Rectal smooth muscle tissue (tissue), 1 donor: ENCODE data around the gene CCSAP.

Experiments
- H3K27ac ChIP-seq: one replicate; pipeline ENCODE4 v1.7.0; 2013; ENCODE audit warnings: low read depth, low read length, inconsistent platforms
- H3K27me3 ChIP-seq: one replicate; pipeline ENCODE4 v1.7.0; 2013; ENCODE audit warnings: low read length; ENCODE audit not compliant: control insufficient read depth, insufficient read depth
- H3K36me3 ChIP-seq: one replicate; pipeline ENCODE4 v1.7.0; 2013; ENCODE audit warnings: low read length; ENCODE audit not compliant: control insufficient read depth, insufficient read depth
- H3K4me1 ChIP-seq: one replicate; pipeline ENCODE4 v1.7.0; 2013; ENCODE audit warnings: low read length; ENCODE audit not compliant: control insufficient read depth, insufficient read depth
- H3K4me3 ChIP-seq: one replicate; pipeline ENCODE4 v1.7.0; 2013; ENCODE audit warnings: low read length
- H3K9ac ChIP-seq: one replicate; pipeline ENCODE4 v1.7.0; 2013; ENCODE audit warnings: low read length

CCSAP gene, protein sequence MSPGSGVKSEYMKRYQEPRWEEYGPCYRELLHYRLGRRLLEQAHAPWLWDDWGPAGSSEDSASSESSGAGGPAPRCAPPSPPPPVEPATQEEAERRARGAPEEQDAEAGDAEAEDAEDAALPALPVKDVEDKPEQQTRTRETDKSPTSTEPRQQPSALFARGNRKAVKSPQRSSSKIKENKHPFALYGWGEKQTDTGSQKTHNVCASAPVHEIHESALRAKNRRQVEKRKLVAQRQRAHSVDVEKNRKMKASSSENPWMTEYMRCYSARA

DNA sequence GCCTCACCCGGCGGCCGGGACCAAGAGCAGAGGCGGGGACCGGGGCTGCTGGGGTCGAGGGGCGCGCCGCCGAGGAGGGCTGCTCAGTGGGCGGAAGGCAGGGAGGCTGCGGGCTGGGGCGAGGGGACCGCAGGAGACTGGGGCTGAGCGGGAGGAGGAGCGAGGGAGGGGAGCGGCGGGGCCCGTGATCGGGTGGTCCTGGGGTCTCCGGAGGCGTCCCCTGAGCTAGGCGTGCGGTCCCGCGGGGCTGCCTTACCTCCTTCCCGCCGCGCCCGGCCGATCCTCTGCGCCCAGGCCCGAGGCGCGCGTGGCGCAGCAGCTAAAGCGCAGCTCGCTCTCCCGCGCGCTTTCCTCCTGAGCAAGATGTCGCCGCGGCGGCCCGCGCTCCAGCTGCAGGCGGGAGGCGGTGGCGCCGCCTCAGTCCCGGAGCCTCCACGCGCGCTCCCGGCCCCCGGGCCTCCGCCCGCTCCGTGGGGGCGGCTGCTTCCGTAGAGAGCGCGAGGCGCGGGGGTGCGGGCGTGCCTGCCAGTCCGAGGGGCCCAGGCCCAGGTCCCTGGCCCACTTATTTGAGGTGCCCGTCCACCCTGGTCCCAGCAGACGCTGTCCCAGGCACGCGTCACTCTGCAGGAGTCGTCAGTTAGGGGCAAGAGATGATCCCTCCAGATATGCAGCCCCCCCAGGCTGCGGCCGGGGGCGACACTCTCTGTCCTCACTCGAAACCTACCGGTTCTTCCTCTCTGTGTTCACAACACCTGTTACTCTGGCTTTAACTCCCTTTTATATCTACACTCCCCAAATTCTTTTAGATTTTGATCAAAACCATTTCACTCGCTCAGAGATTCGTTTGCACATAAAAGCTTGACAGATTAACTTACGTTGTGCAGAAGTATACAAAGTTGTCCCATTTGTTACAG lies at the start of gene CCSAP:
TSS of gene CCSAP (minus strand) at position 392 of the 914 bp plus-strand sequence. CDS start 582 bp downstream, outside the sequence.
- no peaks in the 10 kb centered on the region for H3K36me3 ChIP-seq
- H3K27me3 ChIP-seq = no peaks in the 10 kb centered on the region
- H3K4me1 ChIP-seq = peaks cover 3% of the 10 kb centered on the region
- peak within 1 kb of the TSS; percentile 84 for H3K4me3 ChIP-seq
- H3K27ac ChIP-seq = peak within 1 kb of the TSS; percentile 93
- peak within 1 kb of the TSS; percentile 57 for H3K9ac ChIP-seq

DNA sequence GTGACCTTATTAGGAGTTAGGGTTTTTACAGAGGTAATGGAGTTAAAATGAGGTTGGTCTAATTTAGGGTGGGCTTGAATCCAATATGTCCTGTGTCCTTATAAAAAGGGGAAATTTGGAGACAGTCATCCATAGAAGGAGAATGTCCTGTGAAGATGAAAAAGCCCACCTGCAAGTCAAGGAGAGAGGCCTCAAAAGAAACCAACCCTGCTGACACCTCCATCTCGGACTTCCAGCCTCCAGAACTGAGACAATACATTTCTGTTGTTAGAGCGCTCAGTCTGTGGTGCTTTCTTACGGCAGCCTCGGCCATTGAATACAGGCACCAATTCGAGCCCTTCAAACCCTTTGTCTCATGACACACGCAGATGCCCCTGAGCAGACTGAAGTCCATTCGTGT lies 47.3 kb upstream of the CCSAP start:
- H3K4me3 ChIP-seq = no peak overlapping the region
- no peaks in the 10 kb centered on the region for H3K36me3 ChIP-seq
- no peak overlapping the region for H3K9ac ChIP-seq
- H3K27me3 ChIP-seq = no peaks in the 10 kb centered on the region
- no peaks in the 10 kb centered on the region for H3K4me1 ChIP-seq
- no peak overlapping the region for H3K27ac ChIP-seq

DNA sequence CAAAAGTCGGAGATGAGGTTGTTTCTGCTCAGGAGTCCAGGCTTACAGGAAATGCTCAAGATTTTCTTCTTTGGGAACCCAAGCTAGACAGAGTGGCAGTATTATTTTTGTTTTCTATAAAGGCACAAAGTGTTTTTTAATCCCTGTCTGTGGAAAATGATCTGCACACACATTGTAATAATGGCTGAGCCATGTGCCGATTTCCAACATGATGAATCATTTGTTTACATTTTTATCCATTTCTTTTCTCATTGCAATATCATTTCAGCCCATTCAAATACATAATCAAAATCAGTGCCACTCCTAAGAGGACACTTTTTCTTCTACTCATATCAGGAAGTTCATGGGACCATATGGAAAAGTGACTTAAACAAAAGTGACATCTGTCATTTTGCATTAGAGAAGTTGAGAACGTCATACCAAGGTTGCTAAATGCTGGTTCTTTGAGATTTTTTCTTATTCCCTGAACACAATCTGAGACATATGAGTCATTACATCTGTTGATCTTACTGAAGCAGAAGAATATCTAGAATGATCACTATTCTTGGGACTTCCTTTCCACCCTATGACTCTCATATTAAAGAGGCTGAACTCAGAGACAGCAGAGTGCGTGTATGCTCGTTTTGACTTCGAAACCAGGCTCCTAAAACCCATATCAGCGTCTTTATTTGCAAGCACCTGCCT lies 46.2 kb upstream of the CCSAP start:
- Histone ChIP-seq H3K4me1 (no peaks in the 10 kb centered on the region), H3K4me3 (no peak overlapping the region), H3K36me3 (no peaks in the 10 kb centered on the region), H3K27me3 (no peaks in the 10 kb centered on the region), H3K27ac (no peak overlapping the region), H3K9ac (no peak overlapping the region)

- no peaks in the 10 kb centered on the region for H3K27me3 ChIP-seq
- no peak overlapping the region for H3K9ac ChIP-seq
- no peak overlapping the region for H3K27ac ChIP-seq
- no peaks in the 10 kb centered on the region for H3K36me3 ChIP-seq
- no peaks in the 10 kb centered on the region for H3K4me1 ChIP-seq
- no peak overlapping the region for H3K4me3 ChIP-seq
These were observed 43.1 kb upstream of the CCSAP start for GRCh38 chr1:229385853-229386456.

DNA sequence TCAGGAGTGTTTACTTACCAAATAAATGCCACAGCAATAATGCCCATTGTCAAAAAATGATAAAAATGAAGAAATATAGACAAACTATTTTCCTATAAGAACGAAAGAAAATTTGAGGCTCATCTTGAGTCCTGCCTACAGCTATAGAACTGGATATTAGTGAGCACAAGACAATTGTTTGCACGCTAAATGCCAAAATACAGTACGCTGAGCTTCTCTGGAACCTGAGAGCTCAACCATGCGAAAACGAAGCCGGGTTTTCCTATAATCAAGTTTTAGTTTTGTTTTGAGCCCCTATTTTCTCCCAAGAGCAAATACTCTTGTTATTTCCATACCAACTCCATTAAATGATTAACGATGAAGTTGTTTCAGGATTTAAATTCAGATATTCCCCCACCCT lies 42.0 kb upstream of the CCSAP start:
- Histone ChIP-seq H3K36me3 (no peaks in the 10 kb centered on the region), H3K9ac (no peak overlapping the region), H3K27ac (no peak overlapping the region), H3K4me1 (no peaks in the 10 kb centered on the region), H3K4me3 (no peak overlapping the region), H3K27me3 (no peaks in the 10 kb centered on the region)

DNA sequence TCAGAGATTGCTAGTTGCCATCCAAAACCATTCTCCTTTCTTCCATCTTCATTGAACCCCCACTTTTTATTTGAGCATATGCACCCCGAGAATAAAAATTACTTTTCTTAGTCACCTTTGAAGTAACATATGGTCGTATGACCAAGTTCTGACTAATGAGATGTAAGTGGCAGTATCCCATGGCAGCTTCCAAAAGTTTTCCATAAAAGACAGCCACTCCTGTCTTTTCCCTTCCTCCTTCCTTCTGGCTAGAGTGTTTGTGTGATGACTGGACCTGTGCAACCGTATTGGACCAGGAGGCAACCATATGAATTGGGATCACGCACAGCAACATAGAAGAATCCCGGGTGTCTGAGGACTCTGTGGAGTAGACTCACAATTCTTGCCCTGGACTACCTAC lies 41.1 kb upstream of the CCSAP start:
- Histone ChIP-seq H3K27ac (no peak overlapping the region), H3K36me3 (no peaks in the 10 kb centered on the region), H3K27me3 (no peaks in the 10 kb centered on the region), H3K9ac (no peak overlapping the region), H3K4me3 (no peak overlapping the region), H3K4me1 (no peaks in the 10 kb centered on the region)

DNA sequence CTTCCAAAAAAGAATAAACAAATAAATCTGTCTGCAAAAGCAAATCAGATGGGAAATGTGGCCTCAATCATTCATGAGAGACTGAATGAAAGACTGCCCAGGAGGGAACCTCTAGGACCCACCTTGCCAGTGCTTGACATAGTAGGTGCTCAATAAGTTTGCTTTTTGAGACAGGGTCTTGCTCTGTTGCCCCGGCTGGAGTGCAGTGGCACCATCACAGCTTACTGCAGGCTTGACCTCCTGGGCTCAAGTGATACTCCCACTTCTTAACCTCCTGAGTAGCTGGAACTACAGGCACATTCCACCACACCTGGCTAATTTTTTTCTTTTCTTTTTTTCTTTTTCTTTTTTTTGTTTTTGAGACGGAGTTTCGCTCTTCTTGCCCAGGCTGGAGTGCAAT lies 40.3 kb upstream of the CCSAP start:
- H3K4me3 ChIP-seq = no peak overlapping the region
- H3K9ac ChIP-seq = no peak overlapping the region
- H3K27me3 ChIP-seq = no peaks in the 10 kb centered on the region
- no peak overlapping the region for H3K27ac ChIP-seq
- no peaks in the 10 kb centered on the region for H3K4me1 ChIP-seq
- H3K36me3 ChIP-seq = no peaks in the 10 kb centered on the region

- Histone ChIP-seq H3K27me3 (no peaks in the 10 kb centered on the region), H3K4me1 (no peaks in the 10 kb centered on the region), H3K9ac (no peak overlapping the region), H3K4me3 (no peak overlapping the region), H3K36me3 (no peaks in the 10 kb centered on the region), H3K27ac (no peak overlapping the region)
These were observed 38.4 kb upstream of the CCSAP start for GRCh38 chr1:229381234-229381633.

- no peaks in the 10 kb centered on the region for H3K36me3 ChIP-seq
- H3K4me1 ChIP-seq = no peaks in the 10 kb centered on the region
- H3K9ac ChIP-seq = no peak overlapping the region
- no peak overlapping the region for H3K4me3 ChIP-seq
- no peak overlapping the region for H3K27ac ChIP-seq
- no peaks in the 10 kb centered on the region for H3K27me3 ChIP-seq
These were observed 37.8 kb upstream of the CCSAP start for GRCh38 chr1:229380536-229381160.

- H3K27ac ChIP-seq = no peak overlapping the region
- H3K4me3 ChIP-seq = no peak overlapping the region
- H3K9ac ChIP-seq = no peak overlapping the region
- no peaks in the 10 kb centered on the region for H3K4me1 ChIP-seq
- H3K36me3 ChIP-seq = no peaks in the 10 kb centered on the region
- no peaks in the 10 kb centered on the region for H3K27me3 ChIP-seq
These were observed 37.0 kb upstream of the CCSAP start for GRCh38 chr1:229379846-229380245.

DNA sequence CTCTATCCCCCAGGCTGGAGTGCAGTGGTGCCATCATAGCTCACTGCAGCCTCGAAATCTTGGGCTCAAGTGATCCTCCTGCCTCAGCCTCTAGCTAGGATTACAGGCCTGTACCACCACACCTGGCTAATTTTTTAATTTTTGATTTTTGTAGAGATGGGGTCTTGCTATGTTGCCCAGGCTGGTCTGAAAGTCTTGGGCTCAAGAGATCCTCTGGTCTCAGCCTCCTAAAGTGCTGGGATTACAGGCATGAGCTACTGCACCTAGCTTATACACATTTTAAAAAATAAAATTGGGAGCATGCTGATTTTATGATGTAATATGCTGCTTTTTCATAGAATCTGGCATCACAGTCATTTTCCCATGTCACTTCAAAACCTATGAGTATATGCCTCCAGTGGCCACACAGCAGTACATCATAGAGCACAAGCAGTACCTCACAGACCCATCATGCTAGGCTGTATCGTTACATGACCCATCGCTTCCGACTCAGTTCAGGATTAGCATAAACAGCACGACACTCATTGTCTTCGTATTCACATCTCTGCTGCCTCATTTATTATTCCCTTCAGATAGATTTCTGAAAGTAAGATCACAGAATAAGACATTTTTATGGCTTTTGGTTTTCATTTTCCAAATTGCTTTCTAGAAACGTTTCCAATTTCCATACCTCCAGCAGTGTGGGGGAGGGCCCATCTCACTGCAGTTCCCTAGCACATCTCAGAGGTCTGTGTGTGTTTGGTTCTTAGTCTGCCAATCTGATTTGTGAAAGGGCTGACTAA lies 35.9 kb upstream of the CCSAP start:
- Histone ChIP-seq H3K4me1 (no peaks in the 10 kb centered on the region), H3K9ac (no peak overlapping the region), H3K27ac (no peak overlapping the region), H3K36me3 (no peaks in the 10 kb centered on the region), H3K4me3 (no peak overlapping the region), H3K27me3 (no peaks in the 10 kb centered on the region)
